Loucy (cell line): ENCODE measurements around the gene EEA1.

Experiments used
- H2AFZ ChIP-seq: fragments of 200-600 bp; sonication (generic); 2 replicates; pipeline ENCODE4 v1.6.0; 2016; ENCODE audit warnings: antibody characterized with exemption, mild to moderate bottlenecking, low read length, moderate library complexity
- H3F3A ChIP-seq: fragments of 200-600 bp; 2 replicates; pipeline ENCODE4 v1.6.0; 2016; ENCODE audit warnings: antibody characterized with exemption, low read depth, mild to moderate bottlenecking
- H3K27me3 ChIP-seq: fragments of 200-600 bp; sonication (generic); 2 replicates; pipeline ENCODE4 v1.6.1; 2014; ENCODE audit warnings: low read length, mild to moderate bottlenecking; ENCODE audit not compliant: insufficient read depth, poor library complexity, severe bottlenecking
- H3K36me3 ChIP-seq: fragments of 200-600 bp; sonication (generic); 2 replicates; pipeline ENCODE4 v1.6.1; 2016; ENCODE audit warnings: low read length; ENCODE audit not compliant: insufficient read depth
- H3K4me1 ChIP-seq: fragments of 200-600 bp; sonication (generic); 2 replicates; pipeline ENCODE4 v1.5.1; 2014; ENCODE audit warnings: low read length, mild to moderate bottlenecking; ENCODE audit not compliant: insufficient read depth, poor library complexity, severe bottlenecking
- H3K4me2 ChIP-seq: fragments of 200-600 bp; sonication (generic); 2 replicates; pipeline ENCODE4 v1.6.0; 2014; ENCODE audit warnings: antibody characterized with exemption, low read length, low read depth, mild to moderate bottlenecking; ENCODE audit not compliant: poor library complexity, severe bottlenecking
- H3K4me3 ChIP-seq: fragments of 200-600 bp; sonication (generic); 2 replicates; pipeline ENCODE4 v1.5.1; 2014; ENCODE audit warnings: low read length, mild to moderate bottlenecking, mixed read lengths; ENCODE audit not compliant: poor library complexity, severe bottlenecking
- H3K79me2 ChIP-seq: fragments of 200-600 bp; sonication (generic); 2 replicates; pipeline ENCODE4 v1.6.1; 2014; ENCODE audit warnings: low read length; ENCODE audit not compliant: insufficient read depth
- H3K9ac ChIP-seq: fragments of 200-600 bp; sonication (generic); 2 replicates; pipeline ENCODE4 v1.6.0; 2014; ENCODE audit warnings: mild to moderate bottlenecking, low read depth, low read length, moderate library complexity; ENCODE audit not compliant: poor library complexity, severe bottlenecking
- H3K9me2 ChIP-seq: fragments of 200-600 bp; sonication (generic); replicated peaks from 2 replicates; pipeline ENCODE4 v1.6.1; 2016; ENCODE audit warnings: low read depth, low read length, mixed read lengths
- H3K9me3 ChIP-seq: fragments of 200-600 bp; sonication (generic); 2 replicates; pipeline ENCODE4 v1.6.1; 2014; ENCODE audit warnings: mild to moderate bottlenecking, antibody characterized with exemption, low read length, low read depth; ENCODE audit not compliant: insufficient read depth
- H4K20me1 ChIP-seq: fragments of 200-600 bp; sonication (generic); 2 replicates; pipeline ENCODE4 v1.6.0; 2014; ENCODE audit warnings: antibody characterized with exemption, low read length, mild to moderate bottlenecking; ENCODE audit not compliant: insufficient read depth, poor library complexity, severe bottlenecking
- CTCF ChIP-seq: fragments of 200-600 bp; sonication (generic); conservative IDR thresholded peaks from 2 replicates; pipeline ENCODE4 v1.5.1; 2014; ENCODE audit warnings: mild to moderate bottlenecking, antibody characterized with exemption, low read length
- EZH2phosphoT487 ChIP-seq: fragments of 200-600 bp; IDR thresholded peaks from 2 replicates; pipeline ENCODE4 v1.6.1; 2018; ENCODE audit warnings: antibody characterized with exemption, mild to moderate bottlenecking, moderate library complexity, borderline replicate concordance

Gene EEA1

GRCh38 chr12:92759634-92760268 lies 169.3 kb downstream of the EEA1 start:
- H3K4me2 ChIP-seq: no peak overlapping the region
- peaks cover 3% of the 10 kb centered on the region for H3K4me1 ChIP-seq
- no peaks in the 10 kb centered on the region for H3K79me2 ChIP-seq
- no peak for TF ChIP-seq CTCF
- no peak for TF ChIP-seq EZH2phosphoT487
- H3K9ac ChIP-seq: no peak overlapping the region
- no peaks in the 10 kb centered on the region for H3K27me3 ChIP-seq
- no peaks in the 10 kb centered on the region for H3K36me3 ChIP-seq
- no peaks in the 10 kb centered on the region for H3K9me3 ChIP-seq
- H3K9me2 ChIP-seq: no peaks in the 10 kb centered on the region
- no peaks in the 10 kb centered on the region for H3F3A ChIP-seq
- no peak overlapping the region for H3K4me3 ChIP-seq
- H2AFZ ChIP-seq: no peak overlapping the region
- H4K20me1 ChIP-seq: no peaks in the 10 kb centered on the region

DNA sequence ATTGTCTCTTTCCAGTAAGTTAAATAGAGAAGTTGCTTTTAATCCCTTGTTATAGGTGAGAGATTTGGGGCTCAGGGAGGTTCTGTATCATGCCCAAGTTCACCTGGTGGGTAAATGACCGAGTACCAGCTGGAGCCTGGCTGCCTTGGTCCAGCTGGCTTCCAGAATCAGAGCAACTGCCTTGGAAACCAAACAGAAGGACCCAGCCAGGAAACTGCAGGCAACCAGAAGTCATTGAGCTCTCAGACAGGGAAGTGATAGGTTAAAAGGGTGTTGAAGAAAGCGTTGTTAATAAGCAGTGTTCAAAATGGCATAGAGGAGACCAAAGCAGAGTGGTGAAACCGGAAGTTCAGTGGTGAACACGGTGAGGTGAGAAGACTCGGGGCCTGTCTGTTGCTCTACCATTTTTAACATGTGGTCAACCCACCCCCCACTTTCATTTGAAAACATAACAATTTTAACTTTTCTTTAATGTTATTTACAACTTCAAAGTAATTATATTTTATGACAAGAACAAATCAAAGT lies 171.4 kb downstream of the EEA1 start:
- H3K4me1 ChIP-seq: peaks cover 3% of the 10 kb centered on the region
- no peaks in the 10 kb centered on the region for H3K36me3 ChIP-seq
- no peak overlapping the region for H3K4me3 ChIP-seq
- no peak for TF ChIP-seq CTCF
- TF ChIP-seq EZH2phosphoT487: no peak
- H3K4me2 ChIP-seq: no peak overlapping the region
- H3K9me3 ChIP-seq: no peaks in the 10 kb centered on the region
- H3K9me2 ChIP-seq: no peaks in the 10 kb centered on the region
- no peak overlapping the region for H3K9ac ChIP-seq
- H2AFZ ChIP-seq: no peak overlapping the region
- no peaks in the 10 kb centered on the region for H4K20me1 ChIP-seq
- H3K79me2 ChIP-seq: no peaks in the 10 kb centered on the region
- H3K27me3 ChIP-seq: no peaks in the 10 kb centered on the region
- H3F3A ChIP-seq: no peaks in the 10 kb centered on the region

GRCh38 chr12:92756898-92757596 lies 172.0 kb downstream of the EEA1 start:
- Histone ChIP-seq H3K9ac (no peak overlapping the region), H3K4me1 (no peaks in the 10 kb centered on the region), H3K79me2 (no peaks in the 10 kb centered on the region), H3K9me3 (no peaks in the 10 kb centered on the region), H3K9me2 (no peaks in the 10 kb centered on the region), H4K20me1 (no peaks in the 10 kb centered on the region), H3K4me3 (no peak overlapping the region), H3F3A (no peaks in the 10 kb centered on the region), H3K4me2 (no peak overlapping the region), H3K27me3 (no peaks in the 10 kb centered on the region), H2AFZ (no peak overlapping the region), H3K36me3 (no peaks in the 10 kb centered on the region)
- no peak for TF ChIP-seq EZH2phosphoT487
- TF ChIP-seq CTCF: no peak
